ENCODE results near the gene LSM12.

The LSM12 gene

DNA sequence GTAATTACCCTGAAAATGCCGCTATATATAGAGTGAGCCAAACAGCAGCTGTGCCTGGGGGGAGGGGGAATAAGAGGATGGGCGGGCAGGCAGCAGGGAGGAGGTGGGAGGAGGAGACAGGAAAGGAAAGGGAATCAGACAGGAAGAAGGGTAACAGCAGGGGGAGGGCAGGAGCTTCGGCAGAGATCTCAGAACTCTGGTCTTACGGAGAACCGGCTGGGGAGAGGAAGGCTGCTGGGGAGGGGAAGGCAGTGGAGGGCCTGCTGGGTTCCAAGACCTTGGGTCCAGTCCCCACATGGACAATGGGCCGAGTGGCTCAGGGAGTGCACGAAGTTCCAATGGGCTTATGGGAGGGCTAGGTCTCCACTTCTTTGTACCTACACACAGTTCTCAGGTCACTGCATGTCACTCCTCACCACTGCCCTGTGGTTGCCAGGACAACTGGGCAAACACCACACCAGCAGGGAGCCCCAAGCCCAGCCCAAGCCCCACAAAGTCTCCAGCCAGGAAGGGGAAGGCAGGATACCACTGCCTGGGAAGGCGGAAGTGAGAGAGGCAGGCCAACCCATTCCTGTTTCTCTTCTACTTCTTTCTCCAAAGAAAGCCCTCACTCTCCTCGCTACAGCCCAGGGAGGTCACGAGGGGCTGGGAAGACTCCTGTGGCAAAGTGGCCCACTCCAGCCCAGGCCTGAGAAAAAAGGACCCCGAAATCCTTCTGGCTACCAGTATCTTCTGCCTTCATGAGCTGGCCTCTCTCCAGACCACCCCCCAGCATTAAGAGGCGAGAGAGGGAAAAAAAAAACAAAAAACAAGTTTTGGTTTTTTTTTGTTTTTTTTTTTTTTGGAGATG lies 29.4 kb upstream of the LSM12 start:
- DNase-seq (ENCODE audit: low read depth in 2 of 2), result peak; percentile 79

- DNase-seq (ENCODE audit: low read depth in 2 of 2), result no peak
Observed at GRCh38 chr17:44095388-44095646, 28.8 kb upstream of the LSM12 start.

DNA sequence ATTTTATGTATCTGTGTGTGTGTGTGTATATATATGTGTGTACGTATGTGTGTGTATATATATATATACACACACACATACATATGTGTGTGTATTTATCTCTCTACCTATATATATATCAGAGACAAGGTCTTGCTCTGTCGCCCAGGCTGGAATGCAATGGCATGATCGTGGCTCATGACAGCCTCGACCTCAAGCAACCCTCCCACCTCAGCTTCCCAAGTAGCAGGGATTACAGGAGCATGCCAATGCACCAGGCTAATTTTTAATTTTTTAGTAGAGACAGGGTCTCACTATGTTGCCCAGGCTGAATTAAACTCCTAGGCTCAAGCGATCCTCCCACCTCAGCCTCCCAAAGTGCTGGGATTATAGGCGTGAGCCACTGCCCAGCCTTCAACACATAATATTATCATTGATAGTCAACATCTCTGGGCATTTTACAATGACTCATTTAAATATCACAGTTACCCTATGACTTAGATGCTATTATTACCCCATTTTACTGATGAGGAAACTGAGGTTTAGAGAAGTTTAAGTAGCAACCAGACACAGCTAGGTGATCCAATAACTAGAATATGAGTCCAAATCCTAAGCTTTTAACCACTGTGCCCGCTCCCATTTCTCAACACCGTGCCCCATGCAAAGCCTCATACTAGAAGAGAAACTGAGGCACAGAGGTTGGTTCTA lies 28.4 kb upstream of the LSM12 start:
- no peak for DNase-seq (ENCODE audit: low read depth in 2 of 2)

DNA sequence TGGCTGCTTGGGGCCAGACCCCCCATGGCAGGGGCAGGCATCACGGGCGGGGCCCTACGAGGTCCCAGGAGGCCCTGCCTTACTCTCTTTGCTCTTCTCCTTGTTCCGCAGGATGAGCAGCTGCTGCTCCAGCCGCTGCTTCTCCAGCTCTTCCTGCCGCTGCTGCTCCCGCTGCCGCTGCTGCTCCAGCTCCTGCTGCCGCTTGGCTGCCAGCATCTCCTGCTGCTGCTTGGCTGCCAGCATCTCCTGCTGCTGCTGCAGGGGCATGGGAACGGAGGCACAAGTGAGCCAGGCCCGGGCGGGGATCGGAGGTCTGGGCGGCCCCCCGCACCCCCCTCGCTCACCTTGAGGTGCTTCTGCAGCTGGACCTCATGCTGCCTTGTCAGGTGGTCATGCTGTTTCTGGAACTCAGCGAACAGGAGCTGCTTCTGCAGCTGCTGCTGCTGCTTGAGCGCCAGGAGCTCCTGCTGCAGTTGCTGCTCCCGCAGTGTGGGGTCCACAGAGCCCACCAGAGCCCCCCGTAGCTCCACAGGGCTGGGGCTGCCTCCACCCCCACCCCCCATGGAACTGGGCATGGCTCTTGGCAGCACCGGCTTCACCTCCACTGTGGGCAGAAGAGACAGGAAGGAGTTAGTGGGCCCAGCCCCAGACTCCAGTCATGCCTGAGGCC lies 26.9 kb upstream of the LSM12 start:
- no peak for DNase-seq (ENCODE audit: low read depth in 2 of 2)

DNA sequence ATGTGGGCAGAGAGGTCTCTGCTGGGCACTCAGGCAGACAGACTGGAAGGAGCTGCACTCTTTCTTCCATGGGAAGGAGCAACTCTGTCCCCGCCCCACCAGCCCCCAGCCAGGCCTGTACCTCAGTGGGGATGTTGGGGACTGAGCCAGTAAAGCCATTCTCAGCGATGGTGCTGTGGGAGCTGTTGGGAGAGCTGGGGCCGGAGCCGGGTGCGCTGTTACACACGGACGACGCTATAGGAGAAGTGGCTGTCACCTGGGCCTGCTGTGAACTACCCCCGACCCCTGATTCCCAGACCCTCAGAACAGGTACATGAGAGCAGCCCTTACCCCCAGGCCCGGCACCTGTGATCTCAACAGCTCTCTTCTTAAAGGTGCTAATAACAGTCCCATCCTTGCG lies 25.6 kb upstream of the LSM12 start:
- no peak for DNase-seq (ENCODE audit: low read depth in 2 of 2)

GRCh38 chr17:44091200-44091997 lies 24.9 kb upstream of the LSM12 start:
- no peak for DNase-seq (ENCODE audit: low read depth in 2 of 2)

- DNase-seq (ENCODE audit: low read depth in 2 of 2), result no peak
Observed at GRCh38 chr17:44088254-44088653, 21.8 kb upstream of the LSM12 start.

GRCh38 chr17:44087319-44087718 lies 20.8 kb upstream of the LSM12 start:
- DNase-seq (ENCODE audit: low read depth in 2 of 2), result no peak

- peak; percentile 84 to 86 for DNase-seq (ENCODE audit: low read depth in 2 of 2)
Observed at GRCh38 chr17:44086364-44087311, 20.2 kb upstream of the LSM12 start.

DNA sequence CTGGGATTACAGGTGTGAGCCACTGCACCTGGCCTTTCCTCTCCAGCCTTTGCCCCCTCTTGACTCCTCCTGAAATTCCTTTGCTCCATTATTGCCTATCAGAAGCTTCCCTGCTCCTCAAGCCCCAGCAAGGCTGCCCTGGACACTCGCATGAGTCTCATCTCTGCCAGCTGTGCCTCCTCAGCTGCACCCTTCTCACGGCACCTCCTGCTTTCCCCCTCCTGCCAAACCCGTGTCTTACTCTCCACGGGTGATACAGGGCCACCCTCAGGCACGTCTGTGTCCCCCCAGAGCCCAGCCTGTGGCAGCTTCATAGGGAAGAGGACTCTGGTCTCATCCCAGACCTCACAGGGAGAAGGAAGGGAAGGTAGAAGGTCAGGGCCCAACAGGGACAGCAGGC lies 19.4 kb upstream of the LSM12 start:
- DNase-seq (ENCODE audit: low read depth in 2 of 2), result no peak

- DNase-seq (ENCODE audit: low read depth in 2 of 2), result no peak
Observed at GRCh38 chr17:44084921-44085320, 18.4 kb upstream of the LSM12 start.

- no peak for DNase-seq (ENCODE audit: low read depth in 2 of 2)
Observed at GRCh38 chr17:44084131-44084538, 17.7 kb upstream of the LSM12 start.

DNA sequence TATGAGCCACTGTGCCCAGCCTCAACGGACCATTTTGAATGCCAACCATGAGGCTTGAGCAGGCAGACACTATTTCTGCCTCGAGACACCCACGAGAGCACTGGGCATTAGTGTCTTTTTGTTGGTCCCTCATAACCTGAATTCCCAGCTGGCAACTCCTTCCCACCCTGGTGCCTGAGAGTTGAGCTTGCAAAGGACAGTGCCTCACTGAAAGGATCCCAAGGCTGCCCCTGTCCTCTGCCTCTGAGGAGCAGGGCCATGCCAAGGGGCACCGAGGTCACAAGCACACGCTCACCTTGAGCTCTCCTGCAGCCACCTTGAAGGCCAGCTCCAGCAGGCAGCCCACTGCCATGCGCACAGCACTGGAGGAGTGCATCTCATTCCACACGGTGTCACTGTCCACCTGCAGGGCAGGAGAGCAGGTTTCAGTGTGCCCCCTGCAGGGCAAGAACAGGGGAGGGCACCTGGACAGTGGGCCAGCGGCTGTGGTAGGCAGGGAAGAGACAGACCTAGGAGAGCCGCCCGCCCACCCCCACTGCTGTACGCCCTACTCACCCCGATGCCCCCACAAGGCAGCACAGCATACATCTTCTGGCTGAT lies 16.9 kb upstream of the LSM12 start:
- no peak for DNase-seq (ENCODE audit: low read depth in 2 of 2)

GRCh38 chr17:44082256-44082927 lies 15.9 kb upstream of the LSM12 start:
- no peak for DNase-seq (ENCODE audit: low read depth in 2 of 2)

DNA sequence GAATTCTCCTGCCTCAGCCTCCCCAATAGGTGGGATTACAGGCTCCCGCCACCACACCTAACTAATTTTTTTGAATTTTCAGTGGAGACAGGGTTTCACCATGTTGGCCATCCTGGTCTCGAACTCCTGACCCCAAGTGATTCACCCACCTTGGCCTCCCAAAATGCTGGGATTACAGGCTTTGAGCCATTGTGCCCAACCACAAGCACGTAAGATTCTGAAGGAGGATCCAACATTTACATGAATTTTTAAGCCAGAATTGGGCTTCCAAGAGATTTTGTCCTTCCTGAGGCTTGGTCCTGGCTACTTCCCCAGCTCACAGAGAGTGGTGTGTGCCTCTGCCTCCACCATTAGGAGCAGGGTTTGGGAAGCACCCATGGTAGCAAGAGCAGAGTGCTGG lies 15.2 kb upstream of the LSM12 start:
- DNase-seq (ENCODE audit: low read depth in 2 of 2), result no peak

GRCh38 chr17:44079877-44080821 lies 13.7 kb upstream of the LSM12 start:
- no peak for DNase-seq (ENCODE audit: low read depth in 2 of 2)

- DNase-seq (ENCODE audit: low read depth in 2 of 2), result no peak
Observed at GRCh38 chr17:44078412-44078811, 11.9 kb upstream of the LSM12 start.

DNA sequence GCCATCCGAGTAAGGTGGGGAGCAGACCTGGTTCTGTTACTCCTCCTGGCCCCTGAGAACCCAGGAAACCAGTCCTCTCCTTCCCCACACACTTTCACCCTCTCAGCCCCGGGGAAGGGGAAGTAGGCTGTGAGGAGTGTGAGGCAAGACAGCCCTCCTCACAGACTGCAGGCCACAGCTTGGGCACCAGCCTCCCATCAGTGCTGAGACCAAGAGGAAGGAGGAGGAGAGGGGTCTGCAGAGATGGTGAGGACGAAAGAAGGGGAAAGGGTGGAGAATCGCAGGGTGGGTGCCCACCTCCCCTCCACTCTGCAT lies 11.1 kb upstream of the LSM12 start:
- DNase-seq (ENCODE audit: low read depth in 2 of 2), result no peak
